OCI-LY3 (cell line): Measurements from ENCODE around the gene SLC38A1.

Experiments used
- EZH2phosphoT487 ChIP-seq: fragments of 200-600 bp; shearing (Covaris generic); IDR thresholded peaks from 2 replicates; pipeline ENCODE4 v1.6.1; 2018; ENCODE audit warnings: antibody characterized with exemption, mixed run types, low read depth
- TF ChIP-seq, protein P1 (sequence below): fragments of 200-600, 300-600 bp; sonication (generic); IDR thresholded peaks from 2 replicates; pipeline ENCODE4 v1.5.1; 2014; ENCODE audit warnings: antibody characterized with exemption, low read length, low read depth

DNA sequence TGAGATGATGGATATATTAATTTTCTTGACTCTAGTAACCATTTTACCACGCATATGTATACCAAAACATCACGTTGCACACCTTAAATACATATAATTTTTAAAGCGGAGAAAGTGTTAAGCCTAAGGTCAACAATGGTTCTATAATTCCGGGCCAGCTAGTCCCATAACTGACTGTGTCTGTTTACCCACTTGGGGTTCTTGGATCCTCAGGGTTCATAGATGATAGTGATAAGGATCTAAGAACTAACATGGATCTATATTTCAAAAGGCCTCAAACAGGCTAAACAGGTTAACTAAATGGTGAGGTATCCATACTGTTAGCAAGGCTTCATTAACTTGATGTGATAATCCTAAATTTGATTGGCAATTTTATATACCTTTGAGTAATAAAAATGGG is 9.8 kb downstream of the SLC38A1 start:
- TF ChIP-seq, protein P1, sequence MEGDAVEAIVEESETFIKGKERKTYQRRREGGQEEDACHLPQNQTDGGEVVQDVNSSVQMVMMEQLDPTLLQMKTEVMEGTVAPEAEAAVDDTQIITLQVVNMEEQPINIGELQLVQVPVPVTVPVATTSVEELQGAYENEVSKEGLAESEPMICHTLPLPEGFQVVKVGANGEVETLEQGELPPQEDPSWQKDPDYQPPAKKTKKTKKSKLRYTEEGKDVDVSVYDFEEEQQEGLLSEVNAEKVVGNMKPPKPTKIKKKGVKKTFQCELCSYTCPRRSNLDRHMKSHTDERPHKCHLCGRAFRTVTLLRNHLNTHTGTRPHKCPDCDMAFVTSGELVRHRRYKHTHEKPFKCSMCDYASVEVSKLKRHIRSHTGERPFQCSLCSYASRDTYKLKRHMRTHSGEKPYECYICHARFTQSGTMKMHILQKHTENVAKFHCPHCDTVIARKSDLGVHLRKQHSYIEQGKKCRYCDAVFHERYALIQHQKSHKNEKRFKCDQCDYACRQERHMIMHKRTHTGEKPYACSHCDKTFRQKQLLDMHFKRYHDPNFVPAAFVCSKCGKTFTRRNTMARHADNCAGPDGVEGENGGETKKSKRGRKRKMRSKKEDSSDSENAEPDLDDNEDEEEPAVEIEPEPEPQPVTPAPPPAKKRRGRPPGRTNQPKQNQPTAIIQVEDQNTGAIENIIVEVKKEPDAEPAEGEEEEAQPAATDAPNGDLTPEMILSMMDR: no peak
- no peak for TF ChIP-seq EZH2phosphoT487
